KG1 (cell line): ENCODE results near the gene TLCD3B.

ENCODE experiments used
- DNase-seq: peaks from one replicate; lab custom pipeline; 2025; lab: John Stamatoyannopoulos, UW

Gene TLCD3B

GRCh38 chr16:30004811-30005242 is 26.2 kb downstream of the TLCD3B start:
- DNase-seq, result no peak

DNA sequence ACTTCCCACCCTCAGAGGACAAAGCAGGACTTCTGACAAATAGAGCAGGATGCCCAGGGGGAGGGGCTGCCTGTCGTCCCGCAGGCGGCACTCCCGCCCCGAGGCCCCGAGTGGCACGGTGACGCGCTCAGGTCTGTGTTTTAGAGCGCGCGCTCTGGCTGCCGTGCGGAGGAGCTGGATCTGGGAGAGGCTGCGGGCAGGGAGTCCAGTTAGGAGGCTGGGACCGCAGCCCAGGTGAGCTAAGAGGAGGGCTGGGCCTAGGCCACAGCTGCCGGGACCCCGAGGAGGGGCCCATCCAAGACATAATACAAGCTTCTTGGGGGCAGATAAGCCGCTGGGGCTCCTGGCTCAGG is 26.7 kb downstream of the TLCD3B start:
- DNase-seq, result no peak

DNA sequence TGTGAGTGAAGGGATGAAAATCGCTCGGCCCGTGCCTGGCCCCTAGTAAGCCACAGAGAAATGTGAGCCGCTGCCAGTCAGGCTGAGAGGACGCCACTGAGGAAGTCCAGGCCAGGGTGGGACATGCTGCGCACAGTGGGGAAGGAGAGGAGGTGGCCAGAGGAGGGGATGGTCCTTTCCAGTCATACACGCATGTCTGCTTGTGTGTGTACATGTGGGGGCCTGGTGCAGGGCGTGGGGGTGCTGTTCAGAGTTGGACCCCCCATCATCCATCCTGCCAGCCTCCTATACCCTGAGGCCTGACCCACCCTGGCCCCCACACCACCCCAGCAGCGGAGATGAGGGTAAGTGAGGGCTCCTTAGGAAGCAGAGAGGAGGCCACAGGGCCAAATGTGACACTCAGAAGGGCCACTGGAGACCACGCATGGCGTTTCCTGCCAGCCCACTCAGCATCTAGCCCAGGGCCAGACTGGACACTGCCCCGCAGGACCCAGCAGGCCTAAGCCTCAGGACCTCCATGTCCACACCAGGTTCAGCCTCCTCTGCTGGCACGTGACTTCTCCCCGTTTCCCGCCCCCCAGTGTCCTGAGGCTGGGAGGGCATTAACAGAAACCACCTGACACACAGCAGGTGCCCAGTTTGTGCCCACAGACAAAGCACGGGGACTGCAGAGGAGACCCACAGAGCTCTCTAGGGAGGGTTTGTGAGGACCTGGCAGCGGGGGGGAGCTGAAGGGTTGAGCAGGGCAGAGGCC is 27.2 kb downstream of the TLCD3B start:
- DNase-seq, result no peak

- DNase-seq, result no peak
These were observed 28.3 kb downstream of the TLCD3B start for GRCh38 chr16:30002614-30003346.

DNA sequence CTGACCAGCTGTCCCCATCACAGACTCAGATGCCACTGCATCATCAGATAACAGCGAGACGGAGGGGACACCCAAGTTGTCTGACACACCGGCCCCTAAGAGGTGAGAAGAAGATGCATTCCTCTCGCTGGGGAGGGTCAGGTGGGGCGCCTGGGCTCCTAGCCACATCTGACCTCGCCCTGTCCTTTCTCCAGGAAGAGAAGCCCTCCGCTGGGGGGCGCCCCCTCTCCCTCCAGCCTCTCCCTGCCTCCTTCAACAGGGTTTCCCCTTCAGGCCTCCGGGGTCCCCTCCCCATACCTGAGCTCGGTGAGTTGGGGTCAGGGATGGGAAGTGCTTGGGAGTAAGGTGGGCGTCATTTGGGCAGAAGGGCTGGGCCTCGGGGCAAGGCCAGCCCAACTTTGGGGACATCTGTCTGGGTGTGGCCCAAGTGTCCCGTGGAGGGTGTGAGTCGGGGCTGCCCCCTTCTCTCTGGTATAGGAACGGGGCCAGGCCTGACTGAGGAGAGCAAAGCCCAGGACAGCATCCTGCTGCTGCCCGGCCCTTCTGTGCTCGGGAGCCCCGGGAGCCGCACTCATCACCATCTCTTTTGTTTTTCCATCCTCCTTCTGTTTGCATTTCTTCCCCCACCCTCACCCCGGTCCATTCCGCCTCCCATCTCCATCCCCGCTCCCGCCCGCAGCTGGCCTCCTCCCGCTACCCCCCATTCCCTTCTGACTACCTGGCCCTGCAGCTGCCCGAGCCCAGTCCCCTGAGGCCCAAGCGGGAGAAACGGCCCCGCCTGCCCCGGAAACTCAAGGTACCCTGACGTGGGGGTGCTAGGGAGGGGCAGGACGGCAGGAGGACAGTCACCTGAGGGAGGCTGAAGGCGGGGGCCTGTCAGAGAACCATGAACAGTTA is 30.1 kb downstream of the TLCD3B start:
- DNase-seq, result no peak

GRCh38 chr16:29999605-30000004 is 31.5 kb downstream of the TLCD3B start:
- DNase-seq, result no peak

GRCh38 chr16:29996766-29997250 is 34.3 kb downstream of the TLCD3B start:
- DNase-seq, result no peak

DNA sequence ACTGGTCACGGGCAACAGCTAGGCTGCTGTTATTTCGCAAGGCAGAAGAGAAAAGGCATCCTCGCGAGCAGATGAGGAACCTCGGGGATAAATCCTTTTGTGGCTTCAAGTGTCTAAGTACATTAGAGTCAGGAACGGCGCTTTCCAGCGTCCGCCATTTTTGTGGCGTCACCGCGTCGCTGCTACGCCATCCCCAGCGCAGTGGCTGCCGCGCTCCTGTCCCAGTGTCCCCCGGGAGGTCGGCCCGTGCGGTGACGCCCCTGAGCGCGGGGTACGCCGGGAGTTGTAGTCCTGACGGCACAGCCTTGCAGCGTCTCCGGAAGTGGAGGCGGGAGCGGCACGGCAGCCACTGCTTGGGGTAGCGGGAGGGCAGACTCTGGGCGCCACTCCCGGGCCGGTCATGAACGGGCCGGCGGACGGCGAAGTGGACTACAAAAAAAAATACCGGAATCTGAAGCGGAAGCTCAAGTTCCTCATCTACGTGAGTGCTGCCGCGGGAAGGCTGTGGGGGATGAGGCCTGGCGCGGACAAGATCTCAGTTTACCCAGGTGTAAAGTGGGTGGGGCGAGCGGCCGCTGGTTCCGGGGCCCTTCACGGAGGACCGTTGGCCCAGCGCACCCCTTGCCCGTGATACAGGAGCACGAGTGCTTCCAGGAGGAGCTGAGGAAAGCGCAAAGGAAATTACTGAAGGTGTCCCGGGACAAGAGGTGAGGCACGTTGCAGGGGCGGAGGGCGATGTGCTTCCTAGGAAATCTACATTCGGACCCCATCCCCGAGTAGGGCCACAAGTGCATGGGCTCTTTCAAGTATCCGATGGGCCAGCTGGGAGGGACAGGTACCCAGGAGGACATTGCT is 34.9 kb downstream of the TLCD3B start, which contains the start of gene INO80E:
Gene INO80E (plus strand): TSS at position 331 of the 855 bp plus-strand sequence. CDS start 70 bp downstream, at position 401.
- peak; percentile 98 for DNase-seq

- peak; percentile 87 for DNase-seq
These were observed 35.7 kb downstream of the TLCD3B start, which contains the start of gene HIRIP3 for GRCh38 chr16:29995324-29995910. TSS of gene HIRIP3 (minus strand) at chr16:29995617. CDS start at chr16:29995605, 12 bp downstream.

DNA sequence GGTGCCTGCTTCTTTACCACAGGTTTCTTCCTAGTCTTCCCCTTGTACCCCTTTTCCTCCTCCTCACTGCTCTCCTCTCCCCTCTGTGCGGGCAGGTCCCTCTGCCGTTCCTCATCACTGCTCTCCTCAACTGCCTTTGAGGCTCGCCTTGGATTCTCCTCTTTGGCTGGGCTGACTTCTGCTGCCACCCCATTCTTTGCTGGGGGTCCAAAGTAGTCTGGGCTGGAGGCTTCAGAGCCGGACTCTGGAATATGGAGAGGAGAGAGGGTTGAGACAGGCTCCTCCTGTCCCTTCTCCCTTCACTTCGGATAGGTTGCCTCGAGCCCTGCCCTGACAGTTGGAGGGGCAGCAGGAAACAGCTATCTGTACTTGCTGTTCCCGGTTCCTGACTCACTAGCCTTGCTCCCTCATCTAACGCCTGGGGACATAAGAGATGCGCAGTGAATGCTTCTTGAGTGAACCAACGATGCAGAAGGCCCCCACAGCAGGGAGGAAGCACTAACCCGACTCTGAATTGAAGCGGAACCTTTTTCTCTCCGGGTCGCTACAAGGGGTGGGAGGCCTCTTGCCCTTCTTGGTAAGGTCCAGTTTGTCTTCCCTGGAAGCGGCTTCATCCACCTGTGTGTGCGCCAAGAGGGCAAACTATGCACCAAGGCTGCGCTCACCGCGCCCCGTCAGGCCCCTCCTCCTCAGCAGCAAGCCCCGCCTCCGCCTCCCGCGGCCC is 36.3 kb downstream of the TLCD3B start:
- peak; percentile 29 for DNase-seq

- DNase-seq, result no peak
These were observed 37.0 kb downstream of the TLCD3B start for GRCh38 chr16:29993903-29994599.

GRCh38 chr16:29993191-29993902 is 37.7 kb downstream of the TLCD3B start:
- DNase-seq, result no peak

DNA sequence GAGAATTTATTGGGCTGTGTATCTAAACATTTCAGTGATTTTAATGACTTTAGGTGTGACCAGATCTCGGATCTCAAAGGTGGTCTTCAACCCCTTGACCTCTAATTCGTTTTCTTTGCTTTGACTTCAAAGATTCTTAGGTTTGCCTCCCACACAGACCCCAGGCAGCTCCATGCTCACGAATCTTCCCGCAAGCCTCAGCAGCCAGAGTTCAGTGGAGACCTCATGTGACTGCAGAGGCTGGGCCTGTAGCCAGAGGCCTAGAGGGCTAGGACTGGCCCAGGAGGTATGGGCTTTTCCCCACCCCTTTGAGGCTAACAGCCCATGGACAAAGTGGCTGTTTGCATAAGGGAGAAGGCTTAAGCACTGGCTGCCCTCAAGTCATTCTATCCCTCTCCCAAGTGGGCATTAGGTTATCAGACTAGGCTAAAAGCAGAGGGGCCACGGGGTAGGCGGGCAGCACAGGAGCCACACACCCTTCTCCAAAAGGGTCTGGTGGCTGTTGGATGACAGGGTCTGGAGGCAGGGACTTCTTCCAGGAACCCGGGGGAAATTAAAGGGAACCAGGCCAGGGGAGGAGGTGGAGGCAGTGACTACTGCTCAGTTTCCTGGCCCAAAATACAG is 38.6 kb downstream of the TLCD3B start:
- DNase-seq, result no peak

DNA sequence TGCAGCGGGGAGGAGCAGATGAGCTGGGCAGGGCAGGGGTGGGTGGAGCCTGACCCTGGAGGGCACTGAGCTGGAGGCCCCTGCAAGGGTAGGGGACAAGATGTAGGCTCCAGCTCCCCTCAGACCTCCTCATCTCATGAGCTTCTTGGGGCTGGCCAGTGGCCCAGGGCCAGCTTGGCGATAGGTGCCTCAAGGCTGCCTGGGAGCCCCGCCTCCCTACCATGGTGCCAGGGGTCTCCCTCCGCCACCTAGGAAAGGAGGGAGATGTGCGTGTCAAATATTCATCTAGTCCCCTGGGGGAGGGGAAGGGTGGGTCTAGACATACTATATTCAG is 39.5 kb downstream of the TLCD3B start:
- DNase-seq, result no peak

DNA sequence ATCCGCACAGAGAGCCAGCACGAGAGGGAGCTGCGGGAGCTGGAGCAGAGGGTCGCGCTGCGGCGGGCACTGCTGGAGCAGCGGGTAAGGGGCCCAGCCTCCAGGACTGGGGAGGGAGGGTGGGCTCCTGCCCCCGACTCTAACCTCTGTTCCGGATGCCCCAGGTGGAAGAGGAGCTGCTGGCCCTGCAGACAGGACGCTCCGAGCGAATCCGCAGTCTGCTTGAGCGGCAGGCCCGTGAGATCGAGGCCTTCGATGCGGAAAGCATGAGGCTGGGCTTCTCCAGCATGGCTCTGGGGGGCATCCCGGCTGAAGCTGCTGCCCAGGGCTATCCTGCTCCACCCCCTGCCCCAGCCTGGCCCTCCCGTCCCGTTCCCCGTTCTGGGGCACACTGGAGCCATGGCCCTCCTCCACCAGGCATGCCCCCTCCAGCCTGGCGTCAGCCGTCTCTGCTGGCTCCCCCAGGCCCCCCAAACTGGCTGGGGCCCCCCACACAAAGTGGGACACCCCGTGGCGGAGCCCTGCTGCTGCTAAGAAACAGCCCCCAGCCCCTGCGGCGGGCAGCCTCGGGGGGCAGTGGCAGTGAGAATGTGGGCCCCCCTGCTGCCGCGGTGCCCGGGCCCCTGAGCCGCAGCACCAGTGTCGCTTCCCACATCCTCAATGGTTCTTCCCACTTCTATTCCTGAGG is 40.0 kb downstream of the TLCD3B start:
- DNase-seq, result no peak

DNA sequence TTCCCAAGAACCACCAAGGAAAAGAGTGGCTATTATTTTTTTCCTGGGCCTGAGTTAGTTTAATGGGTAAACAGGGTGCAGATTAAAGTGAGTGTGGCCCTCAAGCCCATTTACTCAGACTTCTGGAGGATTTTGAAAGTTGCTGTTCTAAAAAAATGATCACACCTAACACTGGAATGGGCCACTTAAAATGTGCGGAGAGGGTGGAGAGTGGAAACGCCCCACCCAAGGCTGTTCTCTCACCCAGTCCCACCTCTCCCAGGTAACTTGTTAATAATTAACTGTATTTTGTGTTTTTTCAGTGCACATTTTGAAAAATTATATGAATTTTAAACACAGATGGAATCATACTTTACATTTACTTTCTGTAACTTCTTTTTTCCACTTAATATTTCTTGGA is 41.0 kb downstream of the TLCD3B start:
- DNase-seq, result no peak

GRCh38 chr16:29989111-29989858 is 41.8 kb downstream of the TLCD3B start:
- no peak for DNase-seq
